Measurements from ENCODE around the gene UBE2O. TPM values are rescaled to one million over a fixed set of nuclear protein-coding genes. Genes with fewer than 3 reads are reported as not detected.

Gene UBE2O
- total RNA-seq, 4 donors from 2014 or later: 16.4 to 46.5 (median 32.4) TPM

DNA sequence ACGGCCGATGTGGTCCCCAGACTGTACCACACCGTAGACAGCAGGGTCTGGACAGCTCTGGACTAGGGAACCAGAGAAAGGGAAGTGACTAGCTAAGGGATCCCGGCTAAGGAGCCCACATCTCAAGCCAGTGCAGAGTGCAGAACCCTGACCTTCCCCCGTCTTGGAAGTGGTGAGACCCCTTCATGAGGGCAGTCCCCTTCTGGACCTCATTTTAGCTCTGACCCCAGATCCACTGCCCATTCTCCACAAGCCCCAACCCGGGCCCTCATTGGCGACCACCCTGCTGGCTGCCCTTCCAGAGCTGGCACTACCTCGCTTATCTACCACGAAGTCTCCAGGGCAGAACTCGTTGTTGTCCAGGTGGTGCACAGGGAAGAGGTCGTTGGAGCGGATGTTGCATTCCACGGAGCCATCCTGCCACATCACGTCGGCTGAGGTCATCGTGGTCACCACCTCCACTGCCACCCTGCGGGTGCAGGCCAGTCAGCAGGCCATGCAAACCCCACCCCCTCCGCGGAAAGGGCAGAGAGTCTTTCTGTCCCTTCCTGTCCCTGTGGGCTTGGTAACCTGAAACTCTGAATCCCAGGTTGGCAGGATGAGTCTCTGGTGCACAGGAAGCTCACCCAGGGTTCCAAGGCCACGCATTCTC lies 54.3 kb downstream of the UBE2O start:
- TF ChIP-seq CTCF (IDR thresholded peaks at IDR 0.05 in 4 of 5, conservative IDR thresholded peaks at IDR 0.05 in 1 of 5) (no peak), POLR2A (IDR thresholded peaks at IDR 0.05) (no peak)
- no peak for DNase-seq
- intact Hi-C loops (cut with DNase I; ENCODE audit: low total_unique reads) (loop anchor here (2.0 kb wide), 1 partner anchor 96 kb away; no protein-coding TSS in a partner anchor), in situ Hi-C loops (cut with MboI; ENCODE audit: low sequenced_read_pairs in 4 of 4) (loop anchor here in 3 of 4 donors (5.0 kb wide), 1 partner anchor 96 kb away; no protein-coding TSS in a partner anchor)
- Histone ChIP-seq H3K36me3 (peaks cover 0 to 88% of the 10 kb centered on the region in 2 donors), H3K9me3 (no peaks in the 10 kb centered on the region), H3K27ac (no peak overlapping the region), H3K4me3 (no peak overlapping the region), H3K4me1 (peaks cover under 1 to 5% of the 10 kb centered on the region in 2 donors), H3K27me3 (no peaks in the 10 kb centered on the region)
- ATAC-seq: peak in 1 of 2 donors; percentile 4

GRCh38 chr17:76397687-76398522 lies 55.0 kb downstream of the UBE2O start:
- intact Hi-C loops (cut with DNase I; ENCODE audit: low total_unique reads): loop anchor here (2.0 kb wide), 1 partner anchor 95 kb away; no protein-coding TSS in a partner anchor
- peak overlapping the region in 2 of 4 donors; percentile 30 to 31 for H3K27ac ChIP-seq
- H3K4me3 ChIP-seq: no peak overlapping the region
- in situ Hi-C loops (cut with MboI; ENCODE audit: low sequenced_read_pairs in 4 of 4): loop anchor here in 3 of 4 donors (5.0 kb wide), 1 partner anchor 96 kb away; no protein-coding TSS in a partner anchor
- no peaks in the 10 kb centered on the region for H3K27me3 ChIP-seq
- ATAC-seq (peak; percentile 87 to 95), DNase-seq (peak; percentile 69 to 85)
- H3K4me1 ChIP-seq: peaks cover 0 to 5% of the 10 kb centered on the region in 2 donors
- no peaks in the 10 kb centered on the region for H3K9me3 ChIP-seq
- TF ChIP-seq POLR2A (IDR thresholded peaks at IDR 0.05) (no peak), CTCF (IDR thresholded peaks at IDR 0.05 in 4 of 5, conservative IDR thresholded peaks at IDR 0.05 in 1 of 5) (peak; percentile 96 to 98 (median 97))
- H3K36me3 ChIP-seq: peaks cover 0 to 94% of the 10 kb centered on the region in 2 donors

DNA sequence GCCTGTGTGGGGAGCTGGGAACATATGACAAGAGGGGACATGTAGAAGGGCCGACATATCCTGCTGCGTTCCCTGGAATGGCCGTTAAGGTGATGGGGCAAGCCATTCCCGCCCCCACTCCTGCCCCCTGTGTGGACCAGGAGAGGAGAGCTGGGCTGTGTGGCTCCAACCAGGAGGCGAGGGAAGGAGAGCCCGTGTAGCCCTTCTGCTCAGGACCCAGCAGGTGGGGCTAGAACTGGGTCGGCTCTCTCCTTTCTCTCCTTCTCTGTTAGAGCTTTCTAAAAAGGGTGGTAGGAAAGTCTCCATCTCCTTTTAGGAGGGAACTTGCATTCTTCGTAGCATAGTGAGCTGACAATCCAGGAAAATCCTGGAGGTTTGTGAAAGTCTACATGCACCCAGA lies 55.8 kb downstream of the UBE2O start:
- DNase-seq (no peak), ATAC-seq (no peak)
- no peaks in the 10 kb centered on the region for H3K27me3 ChIP-seq
- intact Hi-C loops (cut with DNase I; ENCODE audit: low total_unique reads): no loop called here
- in situ Hi-C loops (cut with MboI; ENCODE audit: low sequenced_read_pairs in 4 of 4): loop anchor here in 3 of 4 donors (5.0 kb wide), 1 partner anchor 95 kb away; no protein-coding TSS in a partner anchor
- peaks cover 0 to 95% of the 10 kb centered on the region in 2 donors for H3K36me3 ChIP-seq
- no peaks in the 10 kb centered on the region for H3K9me3 ChIP-seq
- H3K4me3 ChIP-seq: no peak overlapping the region
- no peak for TF ChIP-seq POLR2A (IDR thresholded peaks at IDR 0.05)
- no peak for TF ChIP-seq CTCF (IDR thresholded peaks at IDR 0.05 in 4 of 5, conservative IDR thresholded peaks at IDR 0.05 in 1 of 5)
- no peak overlapping the region for H3K27ac ChIP-seq
- peaks cover 0 to 5% of the 10 kb centered on the region in 2 donors for H3K4me1 ChIP-seq

GRCh38 chr17:76395980-76396379 lies 57.0 kb downstream of the UBE2O start:
- Histone ChIP-seq H3K36me3 (peaks cover 0 to 95% of the 10 kb centered on the region in 2 donors), H3K27me3 (no peaks in the 10 kb centered on the region), H3K4me1 (peaks cover 0 to 5% of the 10 kb centered on the region in 2 donors), H3K4me3 (no peak overlapping the region), H3K9me3 (no peaks in the 10 kb centered on the region), H3K27ac (no peak overlapping the region)
- intact Hi-C loops (cut with DNase I; ENCODE audit: low total_unique reads) (no loop called here), in situ Hi-C loops (cut with MboI; ENCODE audit: low sequenced_read_pairs in 4 of 4) (loop anchor here in 3 of 4 donors (5.0 kb wide), 1 partner anchor 94 kb away; no protein-coding TSS in a partner anchor)
- TF ChIP-seq POLR2A (IDR thresholded peaks at IDR 0.05) (no peak), CTCF (IDR thresholded peaks at IDR 0.05 in 4 of 5, conservative IDR thresholded peaks at IDR 0.05 in 1 of 5) (no peak)
- ATAC-seq: no peak
- no peak for DNase-seq

Measured in gastrocnemius medialis (tissue), 4 donors.